Panc1 (cell line): ENCODE data around the gene NOX1.

Experiments used
- POLR2AphosphoS5 ChIP-seq: IDR thresholded peaks from 2 replicates; pipeline ENCODE4 v1.6.1; 2012; ENCODE audit warnings: mild to moderate bottlenecking, low read depth, low read length, moderate library complexity
- TCF7L2 ChIP-seq: IDR thresholded peaks from 2 replicates; pipeline ENCODE4 v1.6.1; 2011; ENCODE audit warnings: mild to moderate bottlenecking, low read depth, low read length, inconsistent platforms
- TF ChIP-seq, protein P1 (sequence below): fragments of 450-650 bp; IDR thresholded peaks from 2 replicates; pipeline ENCODE4 v1.5.1; 2017; ENCODE audit warnings: mild to moderate bottlenecking
- TF ChIP-seq, protein P2 (sequence below), 2 experiments: IDR thresholded peaks; 2 replicates each; pipeline ENCODE4 v1.6.1; 2011 to 2012; ENCODE audit warnings: low read depth in 2 of 2, control low read depth in 1 of 2, low read length in 1 of 2, mild to moderate bottlenecking in 1 of 2, moderate library complexity in 1 of 2; ENCODE audit not compliant: insufficient read depth in 1 of 2

DNA sequence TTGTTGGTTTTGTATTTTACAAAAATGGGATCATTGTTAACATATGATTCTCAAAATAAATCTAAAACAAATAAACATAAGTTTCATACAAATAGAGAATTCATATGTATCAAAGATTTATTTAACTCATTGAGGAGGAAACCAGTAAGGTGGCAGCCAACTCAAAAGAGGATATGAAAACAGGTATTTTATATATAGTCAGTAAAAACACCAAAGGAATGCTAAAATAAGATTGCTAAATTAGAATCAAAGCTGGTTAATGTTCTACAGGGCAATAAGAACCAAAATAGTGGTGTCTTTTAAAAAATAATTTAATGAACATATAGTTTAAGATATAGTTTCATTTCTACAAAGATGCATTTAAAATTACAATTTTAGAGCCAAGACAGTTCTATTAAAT is 31.5 kb upstream of the NOX1 start:
- TF ChIP-seq POLR2AphosphoS5, result no peak
- TF ChIP-seq, protein P1, sequence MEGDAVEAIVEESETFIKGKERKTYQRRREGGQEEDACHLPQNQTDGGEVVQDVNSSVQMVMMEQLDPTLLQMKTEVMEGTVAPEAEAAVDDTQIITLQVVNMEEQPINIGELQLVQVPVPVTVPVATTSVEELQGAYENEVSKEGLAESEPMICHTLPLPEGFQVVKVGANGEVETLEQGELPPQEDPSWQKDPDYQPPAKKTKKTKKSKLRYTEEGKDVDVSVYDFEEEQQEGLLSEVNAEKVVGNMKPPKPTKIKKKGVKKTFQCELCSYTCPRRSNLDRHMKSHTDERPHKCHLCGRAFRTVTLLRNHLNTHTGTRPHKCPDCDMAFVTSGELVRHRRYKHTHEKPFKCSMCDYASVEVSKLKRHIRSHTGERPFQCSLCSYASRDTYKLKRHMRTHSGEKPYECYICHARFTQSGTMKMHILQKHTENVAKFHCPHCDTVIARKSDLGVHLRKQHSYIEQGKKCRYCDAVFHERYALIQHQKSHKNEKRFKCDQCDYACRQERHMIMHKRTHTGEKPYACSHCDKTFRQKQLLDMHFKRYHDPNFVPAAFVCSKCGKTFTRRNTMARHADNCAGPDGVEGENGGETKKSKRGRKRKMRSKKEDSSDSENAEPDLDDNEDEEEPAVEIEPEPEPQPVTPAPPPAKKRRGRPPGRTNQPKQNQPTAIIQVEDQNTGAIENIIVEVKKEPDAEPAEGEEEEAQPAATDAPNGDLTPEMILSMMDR, result no peak
- TF ChIP-seq, protein P2, sequence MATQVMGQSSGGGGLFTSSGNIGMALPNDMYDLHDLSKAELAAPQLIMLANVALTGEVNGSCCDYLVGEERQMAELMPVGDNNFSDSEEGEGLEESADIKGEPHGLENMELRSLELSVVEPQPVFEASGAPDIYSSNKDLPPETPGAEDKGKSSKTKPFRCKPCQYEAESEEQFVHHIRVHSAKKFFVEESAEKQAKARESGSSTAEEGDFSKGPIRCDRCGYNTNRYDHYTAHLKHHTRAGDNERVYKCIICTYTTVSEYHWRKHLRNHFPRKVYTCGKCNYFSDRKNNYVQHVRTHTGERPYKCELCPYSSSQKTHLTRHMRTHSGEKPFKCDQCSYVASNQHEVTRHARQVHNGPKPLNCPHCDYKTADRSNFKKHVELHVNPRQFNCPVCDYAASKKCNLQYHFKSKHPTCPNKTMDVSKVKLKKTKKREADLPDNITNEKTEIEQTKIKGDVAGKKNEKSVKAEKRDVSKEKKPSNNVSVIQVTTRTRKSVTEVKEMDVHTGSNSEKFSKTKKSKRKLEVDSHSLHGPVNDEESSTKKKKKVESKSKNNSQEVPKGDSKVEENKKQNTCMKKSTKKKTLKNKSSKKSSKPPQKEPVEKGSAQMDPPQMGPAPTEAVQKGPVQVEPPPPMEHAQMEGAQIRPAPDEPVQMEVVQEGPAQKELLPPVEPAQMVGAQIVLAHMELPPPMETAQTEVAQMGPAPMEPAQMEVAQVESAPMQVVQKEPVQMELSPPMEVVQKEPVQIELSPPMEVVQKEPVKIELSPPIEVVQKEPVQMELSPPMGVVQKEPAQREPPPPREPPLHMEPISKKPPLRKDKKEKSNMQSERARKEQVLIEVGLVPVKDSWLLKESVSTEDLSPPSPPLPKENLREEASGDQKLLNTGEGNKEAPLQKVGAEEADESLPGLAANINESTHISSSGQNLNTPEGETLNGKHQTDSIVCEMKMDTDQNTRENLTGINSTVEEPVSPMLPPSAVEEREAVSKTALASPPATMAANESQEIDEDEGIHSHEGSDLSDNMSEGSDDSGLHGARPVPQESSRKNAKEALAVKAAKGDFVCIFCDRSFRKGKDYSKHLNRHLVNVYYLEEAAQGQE (IDR thresholded peaks at IDR 0.05; ENCODE audit: insufficient read depth in 1 of 2, low read depth in 2 of 2, low read length in 1 of 2), result no peak
- TF ChIP-seq TCF7L2, result no peak
